GM18868 (cell line): ENCODE data around the gene TMEM50B.
"Not testable (repeated sequence)": the region's sequence is repeated elsewhere in the genome, so short reads cannot be mapped to it uniquely, and the experiment has no call there.

Experiments
- ATAC-seq: cut with Tn5 transposase; IDR thresholded peaks from one replicate; pipeline ENCODE4 v1.9.1; 2021; ENCODE audit warnings: mild to moderate bottlenecking, moderate library complexity; ENCODE audit not compliant: unreplicated experiment

The TMEM50B gene

DNA sequence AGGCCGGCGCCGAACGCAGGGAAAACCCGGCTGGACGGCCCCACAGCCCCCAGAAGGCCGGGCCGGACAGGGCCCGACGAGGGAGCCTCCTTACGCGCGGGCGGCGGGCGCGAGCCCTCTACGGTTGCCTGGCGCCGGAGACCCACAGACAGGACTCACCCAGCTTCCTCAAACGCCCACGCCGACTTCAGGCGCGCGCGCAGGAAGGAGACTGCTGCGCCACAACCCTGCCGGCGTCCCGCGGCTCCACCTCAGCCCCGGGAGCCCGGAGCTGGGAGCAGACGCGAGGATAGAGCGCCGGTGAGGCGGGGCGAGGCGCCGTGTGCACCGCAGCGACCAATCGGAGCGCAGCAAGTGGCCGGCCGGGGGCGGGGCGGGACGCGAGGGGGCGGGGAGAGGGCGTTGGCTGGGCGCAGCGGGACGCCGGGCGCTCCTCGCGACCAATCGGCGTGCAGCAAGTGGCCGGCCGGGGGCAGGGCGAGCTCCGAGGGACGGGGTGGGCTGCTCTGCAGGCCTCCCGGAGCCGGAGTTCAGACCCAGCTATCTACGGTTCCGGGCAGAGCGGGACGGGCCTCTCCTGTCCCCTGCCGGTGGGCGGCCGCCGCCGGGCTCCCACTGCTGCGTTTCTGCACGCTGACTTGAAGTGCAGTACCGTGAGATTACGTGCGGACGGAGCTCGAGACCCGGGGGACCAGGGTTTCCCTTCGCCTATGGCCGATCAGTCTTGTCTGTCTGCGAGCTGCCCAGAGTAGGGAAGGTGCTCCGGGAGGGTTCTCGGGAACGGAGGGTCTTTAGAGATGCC is at the start of gene TMEM50B:
Gene TMEM50B (minus strand): TSS at position 296 of the 802 bp plus-strand sequence. CDS start 11,089 bp downstream, outside the sequence.
- ATAC-seq: peak; percentile 90

DNA sequence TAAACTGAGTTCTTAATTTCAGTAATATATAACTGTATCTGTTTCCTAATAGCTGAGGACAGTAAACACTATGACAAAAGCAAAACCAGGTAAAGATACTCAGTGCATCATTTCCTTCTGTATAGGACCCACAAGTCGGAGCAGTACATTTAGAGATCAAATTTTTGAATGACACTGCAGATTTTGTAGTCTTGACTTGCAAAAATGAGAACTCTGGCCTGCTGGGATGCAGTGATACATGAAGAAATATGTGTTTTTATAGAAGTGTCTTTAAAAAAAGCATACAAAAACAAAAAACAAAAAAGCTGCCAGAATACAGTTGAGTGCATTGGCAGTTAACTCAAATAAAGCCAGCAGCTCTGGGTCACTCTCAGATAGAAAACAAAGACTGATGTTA is 43.2 kb upstream of the TMEM50B start:
- no peak for ATAC-seq

DNA sequence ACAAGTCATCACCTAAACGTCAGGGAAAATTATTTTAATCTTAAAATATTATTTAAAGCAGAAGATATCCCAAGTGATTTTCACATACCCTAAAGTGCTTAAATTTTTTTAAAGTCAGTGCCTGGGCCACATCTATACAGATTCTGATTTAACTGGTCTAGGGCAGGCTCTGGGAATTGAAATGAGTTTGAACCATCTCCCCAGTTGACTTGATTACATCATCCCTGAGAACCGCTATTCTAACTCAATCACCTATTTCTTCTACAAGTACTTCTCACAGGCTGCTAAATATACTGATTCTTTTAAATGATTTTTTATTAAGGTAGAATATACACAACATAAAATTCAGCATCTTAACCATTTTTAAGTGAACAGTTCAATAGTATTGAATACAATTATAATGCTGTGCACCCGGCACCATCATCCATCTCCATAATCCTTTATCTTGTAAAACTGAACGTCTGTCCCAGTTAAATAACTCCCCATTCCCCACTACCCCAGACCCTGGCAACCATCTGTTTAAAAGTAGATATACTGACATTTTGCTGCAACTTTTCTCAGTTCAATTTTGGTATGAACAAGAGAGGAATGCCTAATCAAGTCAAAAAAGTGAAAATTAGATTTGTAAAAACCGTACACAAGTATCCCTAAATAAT is 42.7 kb upstream of the TMEM50B start:
- ATAC-seq: no peak

DNA sequence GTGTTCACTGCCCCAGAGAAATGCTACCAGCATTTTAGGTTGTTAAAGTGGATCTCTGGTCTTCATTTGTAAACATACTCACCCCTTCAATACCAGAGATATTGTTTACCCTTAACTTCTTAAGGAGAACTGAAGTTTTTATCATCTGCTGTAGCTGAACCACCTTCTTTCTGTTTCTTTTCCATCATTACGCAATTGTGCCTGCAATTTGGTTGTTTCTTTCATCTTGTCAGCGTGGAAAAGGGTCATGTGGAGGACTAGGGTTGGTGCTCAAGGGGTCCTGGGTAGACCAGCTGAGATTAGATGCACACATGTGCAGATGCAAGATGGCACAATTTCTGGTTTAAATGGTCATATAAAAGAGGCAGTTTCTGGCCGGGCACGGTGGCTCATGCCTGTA is 39.1 kb upstream of the TMEM50B start:
- ATAC-seq: no peak

DNA sequence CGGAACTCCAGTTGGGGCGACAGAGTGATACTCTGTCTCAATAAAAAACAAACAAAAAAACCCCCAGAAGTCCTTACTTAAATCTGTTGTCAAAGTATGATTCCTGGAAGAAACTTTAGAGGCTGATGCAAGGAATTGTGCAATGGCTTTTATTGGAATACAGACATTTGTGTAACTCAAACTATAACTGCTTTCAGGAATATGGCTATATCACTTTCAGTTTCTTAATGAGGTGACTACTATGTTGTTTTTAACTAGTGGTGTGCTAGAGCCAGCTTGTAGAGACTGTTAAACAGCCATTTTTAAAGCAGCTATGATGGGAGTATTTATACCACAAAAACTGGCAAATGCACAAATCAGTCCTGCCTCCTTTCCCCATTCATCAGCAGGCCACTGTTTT is 34.5 kb upstream of the TMEM50B start:
- ATAC-seq: no peak

DNA sequence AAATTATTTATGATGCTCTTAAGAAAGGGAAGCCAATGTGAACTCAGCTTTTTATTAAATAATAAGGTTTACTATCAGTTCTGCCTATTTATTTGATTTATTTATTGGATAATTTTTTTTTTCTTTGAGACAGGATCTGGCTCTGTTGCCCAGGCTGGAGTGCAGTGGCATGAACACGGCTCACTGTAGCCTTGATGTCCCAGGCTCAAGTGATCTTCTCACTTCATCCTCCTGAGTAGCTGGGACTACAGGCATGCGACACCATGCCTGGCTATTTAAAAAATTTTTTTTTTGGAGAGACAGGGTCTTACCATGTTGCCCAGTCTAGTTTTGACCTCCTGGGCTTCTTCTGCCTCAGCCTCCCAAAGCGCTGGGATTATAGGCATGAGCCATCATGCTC is 32.7 kb upstream of the TMEM50B start:
- no peak for ATAC-seq

DNA sequence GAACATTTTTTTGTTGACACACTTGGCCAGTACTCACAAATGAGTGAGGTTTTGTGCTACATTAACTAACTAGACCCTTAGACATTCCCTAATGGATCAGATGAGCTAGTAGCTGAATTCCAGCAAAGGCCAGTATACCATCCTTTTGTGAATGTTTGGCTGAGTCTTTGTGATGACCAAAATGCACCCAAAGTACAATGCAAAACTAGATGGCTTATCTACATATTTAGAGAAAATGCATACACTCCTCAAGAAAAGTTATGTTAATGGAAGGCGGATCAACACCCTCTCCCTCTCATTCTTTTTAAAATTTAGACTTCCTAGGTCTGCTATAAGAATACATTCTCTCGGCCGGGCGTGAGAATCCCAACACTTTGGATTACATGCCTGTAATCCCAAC is 31.9 kb upstream of the TMEM50B start:
- ATAC-seq: no peak

DNA sequence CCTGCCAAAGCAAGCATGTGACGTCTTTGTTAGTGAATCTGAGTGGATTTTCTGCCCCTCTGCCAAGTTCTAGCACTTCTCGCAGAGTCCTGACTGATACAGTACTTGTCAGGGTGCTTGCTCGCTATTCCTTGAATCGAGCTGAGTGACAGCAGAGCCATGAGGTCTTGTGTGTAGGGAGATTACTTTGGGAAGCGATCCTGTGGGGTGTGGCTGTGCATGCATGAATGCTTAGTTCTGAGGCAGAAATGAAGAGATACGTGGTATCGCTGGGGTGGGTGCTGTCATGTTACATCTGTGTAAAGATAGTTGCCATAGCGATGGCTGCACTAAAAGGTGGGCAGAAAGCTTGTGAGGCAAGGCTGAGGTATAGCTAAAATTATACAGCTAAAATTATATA is 31.1 kb upstream of the TMEM50B start:
- ATAC-seq: no peak

DNA sequence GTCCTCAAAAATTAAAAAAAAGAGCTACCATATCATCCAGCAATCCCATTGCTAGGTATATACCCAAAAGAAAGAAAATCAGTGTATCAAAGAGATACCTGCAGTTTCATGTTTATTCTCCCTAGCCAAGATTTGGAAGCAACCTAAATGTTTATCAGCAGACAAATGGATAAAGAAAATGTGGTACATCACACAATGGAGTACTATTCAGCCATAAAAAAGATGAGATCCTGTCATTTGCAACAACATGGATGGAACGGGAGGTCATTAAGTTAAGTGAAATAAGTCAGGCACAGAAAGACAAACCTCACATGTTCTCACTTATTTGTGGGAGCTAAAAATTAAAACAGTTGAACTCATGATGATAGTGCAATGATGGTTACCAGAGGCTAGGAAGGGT is 27.2 kb upstream of the TMEM50B start:
- not testable (repeated sequence) for ATAC-seq

DNA sequence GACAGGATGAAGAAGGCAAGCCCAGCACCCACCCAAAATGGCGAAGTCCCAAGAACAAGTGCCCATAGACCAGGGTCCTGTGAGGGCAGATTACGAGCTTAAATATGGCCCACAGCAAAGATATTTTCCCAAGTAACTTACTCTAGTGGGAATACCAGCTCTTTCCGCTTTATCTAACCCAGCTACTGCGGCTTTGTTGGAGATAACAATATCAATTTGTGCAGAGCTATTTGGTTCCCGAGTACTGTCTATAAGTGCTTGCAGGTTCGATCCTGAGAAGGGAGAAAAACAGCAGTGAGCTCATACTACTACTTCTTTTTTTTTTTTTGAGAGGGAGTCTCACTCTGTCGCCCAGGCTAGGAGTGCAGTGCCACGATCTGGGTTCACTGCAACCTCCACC is 26.1 kb upstream of the TMEM50B start:
- ATAC-seq: no peak

DNA sequence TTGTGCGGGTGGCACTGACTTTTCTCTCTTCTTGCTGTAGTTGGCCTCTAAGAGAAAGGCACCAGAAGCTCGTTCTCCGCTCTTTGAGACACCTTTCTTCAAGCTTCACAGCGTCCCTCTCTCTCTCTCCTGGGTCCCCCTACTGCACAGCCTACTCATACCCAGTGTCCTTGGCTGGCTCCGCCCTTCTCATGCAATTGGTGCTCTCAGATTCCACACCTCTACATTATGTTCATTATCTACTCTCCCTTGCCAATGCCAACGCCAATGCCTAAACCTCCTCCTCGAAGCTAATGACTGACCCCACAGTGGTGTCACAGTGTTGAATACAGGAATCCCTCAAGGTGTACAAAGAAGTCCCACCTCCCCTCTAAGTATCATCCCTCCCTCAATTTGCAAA is 16.6 kb upstream of the TMEM50B start:
- no peak for ATAC-seq

DNA sequence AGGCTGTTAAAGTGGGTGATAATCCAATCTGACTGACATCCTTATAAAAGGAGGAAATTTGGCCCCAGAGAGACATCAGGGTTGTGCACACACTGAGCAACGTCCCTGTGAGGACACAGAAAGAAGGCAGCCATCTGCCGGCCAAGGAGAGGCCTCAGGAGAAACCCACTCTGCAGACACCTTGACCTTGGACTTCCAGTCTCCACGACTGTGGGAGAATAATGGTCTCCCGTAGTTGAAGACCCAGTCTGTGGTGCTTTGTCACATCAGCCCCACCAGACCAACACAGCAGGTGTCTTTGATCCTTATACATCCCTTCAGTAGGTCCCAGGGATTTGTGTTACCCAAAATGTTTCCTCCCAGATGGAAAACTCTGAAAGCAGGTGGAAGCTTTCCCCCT is 16.0 kb upstream of the TMEM50B start:
- ATAC-seq: no peak

DNA sequence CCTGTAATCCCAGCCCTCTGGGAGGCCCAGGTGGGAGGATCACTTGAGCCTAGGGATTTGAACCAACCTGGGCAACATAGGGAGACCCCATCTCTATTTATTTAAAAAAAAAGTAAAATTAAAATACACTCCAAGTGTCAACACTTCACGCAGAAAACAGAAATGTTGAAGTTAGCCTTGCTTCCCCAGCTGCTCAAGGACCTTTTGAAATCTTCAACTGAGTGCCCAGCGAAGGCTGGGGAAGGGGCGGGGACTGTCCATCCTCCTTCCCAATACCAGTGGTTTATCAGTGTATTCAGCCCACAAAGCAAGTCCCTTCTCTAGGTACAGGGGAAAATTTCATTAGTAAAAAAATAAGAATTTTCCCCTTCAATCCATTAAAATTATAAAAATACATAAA is 14.0 kb upstream of the TMEM50B start:
- no peak for ATAC-seq

DNA sequence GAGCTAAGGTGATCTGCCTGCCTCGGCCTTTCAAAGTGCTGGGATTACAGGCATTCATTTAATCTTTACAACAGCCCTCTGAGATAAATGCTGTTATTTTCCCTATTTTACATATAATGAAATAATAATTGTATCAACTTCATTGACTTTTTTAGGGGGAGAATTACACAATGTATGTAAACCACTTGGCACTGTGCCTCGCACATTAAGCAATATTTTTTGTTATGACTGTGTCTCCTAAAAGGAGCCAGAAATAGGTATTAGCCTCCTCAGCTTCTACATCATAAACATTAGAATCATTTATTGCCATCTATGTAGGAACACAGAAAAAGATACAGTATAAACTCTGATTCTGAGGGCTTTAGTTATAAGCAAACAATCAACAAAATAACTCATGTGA is 12.8 kb upstream of the TMEM50B start:
- ATAC-seq: no peak

DNA sequence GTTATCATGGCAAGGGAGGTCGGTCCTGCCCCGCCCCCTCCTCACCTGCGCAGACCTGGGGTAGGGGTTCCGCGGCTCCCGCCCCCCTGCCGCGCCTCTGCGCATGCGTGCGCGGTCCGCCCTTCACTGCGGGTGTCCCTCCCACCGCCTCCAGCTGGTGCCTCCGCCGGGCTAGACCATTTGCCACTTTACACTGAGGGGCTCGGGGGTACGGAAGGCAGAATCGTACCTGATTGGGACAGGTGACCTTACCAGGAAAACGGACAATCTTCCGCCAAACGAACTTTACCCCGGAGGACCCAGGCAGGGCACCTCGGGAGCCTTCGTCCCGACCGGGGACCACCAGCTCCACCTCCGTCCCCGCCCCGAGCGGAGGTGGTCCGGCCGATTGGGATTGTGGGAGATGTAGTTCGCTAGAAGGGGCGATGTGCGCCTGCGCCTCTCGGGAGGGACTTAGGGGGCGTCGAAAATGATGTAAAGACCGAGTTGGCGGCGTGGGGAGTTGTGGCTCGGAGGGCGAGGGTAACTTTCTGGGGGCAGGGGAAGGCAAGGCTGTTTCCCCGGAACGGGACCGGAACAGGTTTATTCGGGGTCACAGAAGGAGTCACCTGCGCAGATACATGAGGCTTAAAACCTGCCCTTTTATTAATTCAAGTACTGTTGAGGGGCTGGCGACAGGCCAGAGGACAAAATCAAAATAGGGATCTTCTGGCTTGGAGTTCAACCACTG is 11.8 kb upstream of the TMEM50B start, which contains the start of gene DNAJC28:
Gene DNAJC28 (minus strand): TSS at position 344 of the 730 bp plus-strand sequence. CDS start 2,323 bp downstream, outside the sequence.
- peak; percentile 98 for ATAC-seq

DNA sequence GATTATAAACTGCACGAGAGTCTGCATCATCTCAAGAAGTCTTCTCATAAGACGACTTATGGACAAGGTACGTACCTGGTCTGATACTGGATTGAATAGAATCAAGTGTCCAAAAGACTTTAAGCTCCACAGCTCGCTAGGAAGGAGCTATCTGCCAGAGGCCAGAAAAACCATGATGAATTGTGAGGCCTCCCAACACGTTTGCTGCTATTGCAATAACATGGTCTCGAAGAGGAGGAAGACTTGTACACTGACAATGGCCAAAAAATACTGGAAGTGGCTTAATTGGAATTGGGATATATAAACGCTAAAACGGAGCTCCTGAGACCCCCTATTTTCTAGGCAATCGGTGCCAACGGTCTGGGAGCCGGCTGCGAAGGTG is 11.2 kb upstream of the TMEM50B start:
- ATAC-seq: no peak

DNA sequence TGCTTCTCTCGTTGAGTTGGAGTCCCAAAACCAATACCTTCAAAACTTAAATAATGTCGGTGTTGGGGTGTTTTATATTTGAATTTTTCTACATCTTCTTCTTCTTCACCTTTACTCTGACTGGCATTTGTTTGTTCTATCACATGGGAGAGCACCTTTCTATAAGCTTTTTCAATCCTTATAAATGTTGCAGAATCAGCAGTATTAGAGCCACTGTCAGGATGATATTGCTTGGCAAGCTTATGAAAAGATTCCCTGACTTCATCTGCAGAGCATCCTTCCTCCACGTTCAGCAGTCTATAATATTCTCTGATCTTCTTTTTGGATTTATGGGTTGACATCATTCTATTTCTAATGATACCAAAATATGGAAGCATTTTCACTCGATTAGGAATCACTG is 9.2 kb upstream of the TMEM50B start:
- no peak for ATAC-seq

DNA sequence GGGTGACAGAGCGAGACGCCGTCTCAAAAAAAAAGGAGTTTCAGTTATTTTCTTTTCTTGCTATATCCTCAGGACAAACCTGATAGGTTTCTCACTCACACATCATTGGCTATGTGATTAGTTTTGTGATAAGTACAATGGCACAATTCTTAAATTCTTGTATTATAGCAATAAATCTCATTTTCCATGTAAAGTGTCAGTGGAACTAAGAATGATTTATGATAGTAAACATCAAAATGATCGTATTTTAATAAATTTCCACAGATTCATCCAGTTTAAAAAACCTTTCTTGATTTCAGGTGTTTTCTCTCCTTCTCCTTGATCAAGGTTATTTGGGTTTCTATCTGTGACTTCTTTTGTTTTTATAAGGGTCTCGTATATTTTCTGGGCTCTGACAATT is 8.2 kb upstream of the TMEM50B start:
- ATAC-seq: no peak

DNA sequence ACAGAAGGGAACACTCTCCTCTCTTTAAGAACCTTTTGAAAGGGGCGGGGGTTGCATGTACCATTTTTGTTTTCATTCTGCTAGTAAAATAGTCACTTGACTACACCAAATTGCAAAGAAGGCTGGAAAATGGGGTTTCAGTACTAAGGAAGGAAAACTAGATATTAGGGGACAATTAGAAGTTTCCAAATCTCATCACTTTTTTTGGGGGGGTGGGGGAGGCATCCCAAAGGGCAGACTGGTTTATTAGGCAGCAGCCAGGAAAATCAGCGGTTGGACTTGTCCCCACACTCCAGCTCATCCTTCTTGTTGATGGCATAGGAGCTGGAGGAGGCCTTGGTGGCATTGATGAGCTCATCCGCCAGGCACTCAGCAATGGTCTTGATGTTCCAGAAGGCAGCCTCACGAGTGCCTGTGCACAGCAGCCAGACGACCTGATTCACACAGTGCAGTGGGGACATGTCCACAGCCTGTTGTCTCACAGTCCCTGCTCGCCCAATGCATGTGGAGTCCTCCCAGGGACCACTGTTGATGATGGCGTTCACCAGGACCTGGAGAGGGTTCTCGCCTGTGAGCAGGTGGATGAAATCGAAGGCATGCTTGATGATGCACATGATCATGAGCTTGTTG is 1.7 kb upstream of the TMEM50B start:
- no peak for ATAC-seq

DNA sequence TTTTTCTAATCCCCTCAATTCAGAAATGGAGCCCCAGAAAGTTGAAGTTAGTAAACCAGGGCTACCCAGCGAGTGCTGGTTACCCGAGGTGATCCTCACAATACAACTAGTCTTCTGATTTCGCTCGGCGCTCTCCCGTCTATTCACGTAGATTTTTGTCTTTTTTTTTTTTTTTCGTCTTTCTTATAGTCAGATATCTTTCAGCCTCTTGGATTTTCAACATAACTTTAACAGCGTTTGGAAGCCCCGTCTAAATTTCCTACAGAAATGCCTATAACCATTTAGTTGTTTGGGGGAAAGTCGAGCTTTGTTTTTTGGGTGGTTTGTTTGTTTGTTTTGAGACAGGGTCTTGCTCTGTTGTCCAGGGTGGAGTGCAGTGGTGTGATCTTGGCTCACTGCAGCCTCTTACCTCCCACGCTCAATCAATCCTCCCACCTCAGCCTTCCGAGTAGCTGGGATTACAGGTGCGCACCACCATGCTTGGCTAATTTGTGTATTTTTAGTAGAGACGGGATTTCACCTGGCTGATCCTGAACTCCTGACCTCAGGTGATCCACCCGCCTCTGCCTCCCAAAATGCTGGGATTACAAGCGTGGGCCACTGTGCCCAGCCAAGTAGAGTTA is 818 bp upstream of the TMEM50B start:
- no peak for ATAC-seq
